Measurements from ENCODE around the gene ELMO1.

DNA sequence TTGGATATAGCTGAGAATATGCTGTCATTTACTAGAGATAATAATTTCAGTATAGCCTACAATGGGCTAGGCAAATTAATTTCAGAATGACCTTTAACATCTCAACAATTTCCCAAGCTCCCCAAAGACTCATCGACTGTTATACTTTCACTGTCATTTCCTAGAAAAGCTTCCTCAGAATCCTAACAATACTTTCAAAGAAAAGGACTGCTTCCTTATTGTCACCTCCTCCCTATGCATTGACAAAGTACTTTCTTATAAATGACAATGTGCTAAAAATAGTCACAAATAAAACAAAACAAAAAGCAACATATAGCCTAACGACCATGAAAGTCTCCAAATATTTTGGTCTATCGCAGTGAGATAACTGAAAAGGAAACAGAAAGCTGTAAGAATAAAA lies 272.6 kb downstream of the ELMO1 start:
- TF ChIP-seq, protein P1, sequence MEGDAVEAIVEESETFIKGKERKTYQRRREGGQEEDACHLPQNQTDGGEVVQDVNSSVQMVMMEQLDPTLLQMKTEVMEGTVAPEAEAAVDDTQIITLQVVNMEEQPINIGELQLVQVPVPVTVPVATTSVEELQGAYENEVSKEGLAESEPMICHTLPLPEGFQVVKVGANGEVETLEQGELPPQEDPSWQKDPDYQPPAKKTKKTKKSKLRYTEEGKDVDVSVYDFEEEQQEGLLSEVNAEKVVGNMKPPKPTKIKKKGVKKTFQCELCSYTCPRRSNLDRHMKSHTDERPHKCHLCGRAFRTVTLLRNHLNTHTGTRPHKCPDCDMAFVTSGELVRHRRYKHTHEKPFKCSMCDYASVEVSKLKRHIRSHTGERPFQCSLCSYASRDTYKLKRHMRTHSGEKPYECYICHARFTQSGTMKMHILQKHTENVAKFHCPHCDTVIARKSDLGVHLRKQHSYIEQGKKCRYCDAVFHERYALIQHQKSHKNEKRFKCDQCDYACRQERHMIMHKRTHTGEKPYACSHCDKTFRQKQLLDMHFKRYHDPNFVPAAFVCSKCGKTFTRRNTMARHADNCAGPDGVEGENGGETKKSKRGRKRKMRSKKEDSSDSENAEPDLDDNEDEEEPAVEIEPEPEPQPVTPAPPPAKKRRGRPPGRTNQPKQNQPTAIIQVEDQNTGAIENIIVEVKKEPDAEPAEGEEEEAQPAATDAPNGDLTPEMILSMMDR (IDR thresholded peaks at IDR 0.05; ENCODE audit: borderline replicate concordance, extremely low read depth, low read length, poor library complexity, severe bottlenecking): no peak
- TF ChIP-seq EZH2 (IDR thresholded peaks at IDR 0.05; ENCODE audit: borderline replicate concordance, low read depth, low read length, severe bottlenecking): no peak

Measured in DND-41 (cell line).